RWPE2 (cell line): ENCODE results near the gene LMTK3.

Experiments used
- ATAC-seq: fragments of 200-7000 bp; cut with Tn5 transposase; 3 replicates; pipeline ENCODE4 v1.9.1; 2021; ENCODE audit warnings: low read depth
- DNase-seq: peaks from one replicate; pipeline ENCODE4 v3.0.0-alpha.2; 2020; ENCODE audit warnings: low spot score
- H3K27ac ChIP-seq: fragments of 450-650 bp; 2 replicates; pipeline ENCODE4 v1.5.1; 2017; ENCODE audit warnings: mild to moderate bottlenecking; ENCODE audit not compliant: poor library complexity, severe bottlenecking
- H3K27me3 ChIP-seq: fragments of 250-450 bp; sonication (Bioruptor Pico); 2 replicates; pipeline ENCODE4 v1.5.1; 2021; ENCODE audit warnings: mild to moderate bottlenecking, moderate library complexity; ENCODE audit not compliant: insufficient read depth, poor library complexity, severe bottlenecking
- H3K36me3 ChIP-seq: fragments of 250-450 bp; sonication (Bioruptor Pico); 2 replicates; pipeline ENCODE4 v1.5.1; 2020; ENCODE audit warnings: low read depth, mild to moderate bottlenecking, moderate library complexity
- H3K4me1 ChIP-seq: fragments of 250-450 bp; sonication (Bioruptor Pico); 2 replicates; pipeline ENCODE4 v1.5.1; 2021; ENCODE audit warnings: mild to moderate bottlenecking, moderate library complexity; ENCODE audit not compliant: insufficient read depth, poor library complexity, severe bottlenecking
- H3K4me3 ChIP-seq: fragments of 250-450 bp; sonication (Bioruptor Pico); 2 replicates; pipeline ENCODE4 v1.5.1; 2021; ENCODE audit warnings: mild to moderate bottlenecking, moderate library complexity; ENCODE audit not compliant: severe bottlenecking
- H3K9me3 ChIP-seq: fragments of 250-450 bp; sonication (Bioruptor Pico); 2 replicates; pipeline ENCODE4 v1.5.1; 2021; ENCODE audit warnings: mild to moderate bottlenecking, moderate library complexity; ENCODE audit not compliant: severe bottlenecking
- CTCF ChIP-seq: fragments of 450-650 bp; IDR thresholded peaks from one replicate; pipeline ENCODE4 v1.5.1; 2017; ENCODE audit warnings: mild to moderate bottlenecking, moderate library complexity; ENCODE audit not compliant: poor library complexity, severe bottlenecking

Gene LMTK3

GRCh38 chr19:48508729-48509411, 2.8 kb downstream of the LMTK3 start:
- Histone ChIP-seq H3K27me3 (no peaks in the 10 kb centered on the region), H3K27ac (no peak overlapping the region), H3K36me3 (no peaks in the 10 kb centered on the region), H3K4me1 (no peaks in the 10 kb centered on the region), H3K9me3 (no peaks in the 10 kb centered on the region), H3K4me3 (no peak overlapping the region)
- no peak for TF ChIP-seq CTCF
- no peak for DNase-seq
- no peak for ATAC-seq

GRCh38 chr19:48507911-48508439, 3.7 kb downstream of the LMTK3 start:
- Histone ChIP-seq H3K27me3 (no peaks in the 10 kb centered on the region), H3K4me1 (no peaks in the 10 kb centered on the region), H3K36me3 (no peaks in the 10 kb centered on the region), H3K4me3 (no peak overlapping the region), H3K9me3 (no peaks in the 10 kb centered on the region), H3K27ac (no peak overlapping the region)
- no peak for TF ChIP-seq CTCF
- ATAC-seq (no peak), DNase-seq (no peak)

GRCh38 chr19:48506138-48506733, 5.4 kb downstream of the LMTK3 start:
- Histone ChIP-seq H3K27me3 (no peaks in the 10 kb centered on the region), H3K4me1 (no peaks in the 10 kb centered on the region), H3K27ac (no peak overlapping the region), H3K9me3 (no peaks in the 10 kb centered on the region), H3K36me3 (no peaks in the 10 kb centered on the region), H3K4me3 (no peak overlapping the region)
- TF ChIP-seq CTCF: peak; percentile 79
- DNase-seq: no peak
- no peak for ATAC-seq

GRCh38 chr19:48502350-48503018, 9.2 kb downstream of the LMTK3 start:
- Histone ChIP-seq H3K4me3 (peak overlapping the region; percentile 11), H3K4me1 (no peaks in the 10 kb centered on the region), H3K27ac (peak overlapping the region; percentile 10), H3K36me3 (no peaks in the 10 kb centered on the region), H3K27me3 (no peaks in the 10 kb centered on the region), H3K9me3 (no peaks in the 10 kb centered on the region)
- no peak for DNase-seq
- ATAC-seq: no peak
- no peak for TF ChIP-seq CTCF
